ENCODE data around the gene MTLN.
"Not testable (repeated sequence)": the region's sequence is repeated elsewhere in the genome, so short reads cannot be mapped to it uniquely, and the experiment has no call there.

MTLN gene

GRCh38 chr2:110198016-110198415 lies 14.3 kb downstream of the MTLN start:
- DNase-seq (ENCODE audit: low read depth in 2 of 2) = no peak

DNA sequence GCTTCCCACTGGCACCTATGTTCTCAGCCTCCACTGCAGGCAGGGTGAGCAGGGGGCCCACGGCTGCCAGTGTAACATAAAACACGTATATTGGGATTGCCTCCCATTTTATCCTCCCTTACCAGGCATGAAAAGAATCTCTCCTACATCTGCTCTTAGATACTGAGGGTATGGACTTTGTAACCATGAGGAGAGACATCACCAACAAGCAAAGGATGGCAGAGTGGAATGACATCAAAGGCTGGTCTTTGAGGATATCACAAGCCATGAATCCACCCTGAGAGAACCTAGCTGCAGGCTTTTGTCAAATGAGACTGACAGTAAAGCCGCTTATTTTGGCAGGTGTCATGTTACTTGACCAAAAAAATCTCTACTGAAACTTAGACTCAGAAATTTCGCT lies 14.9 kb downstream of the MTLN start:
- no peak for DNase-seq (ENCODE audit: low read depth in 2 of 2)

- not testable (repeated sequence) for DNase-seq (ENCODE audit: low read depth in 2 of 2)
Measured at GRCh38 chr2:110190169-110190568, 22.2 kb downstream of the MTLN start.

- DNase-seq (ENCODE audit: low read depth in 2 of 2) = no peak
Measured at GRCh38 chr2:110182449-110182848, 29.9 kb downstream of the MTLN start.

GRCh38 chr2:110180036-110180435 lies 32.3 kb downstream of the MTLN start:
- DNase-seq (ENCODE audit: low read depth in 2 of 2) = no peak

GRCh38 chr2:110173523-110173922 lies 38.8 kb downstream of the MTLN start:
- no peak for DNase-seq (ENCODE audit: low read depth in 2 of 2)

- DNase-seq (ENCODE audit: low read depth in 2 of 2) = no peak
Measured at GRCh38 chr2:110172506-110172905, 39.8 kb downstream of the MTLN start.

DNA sequence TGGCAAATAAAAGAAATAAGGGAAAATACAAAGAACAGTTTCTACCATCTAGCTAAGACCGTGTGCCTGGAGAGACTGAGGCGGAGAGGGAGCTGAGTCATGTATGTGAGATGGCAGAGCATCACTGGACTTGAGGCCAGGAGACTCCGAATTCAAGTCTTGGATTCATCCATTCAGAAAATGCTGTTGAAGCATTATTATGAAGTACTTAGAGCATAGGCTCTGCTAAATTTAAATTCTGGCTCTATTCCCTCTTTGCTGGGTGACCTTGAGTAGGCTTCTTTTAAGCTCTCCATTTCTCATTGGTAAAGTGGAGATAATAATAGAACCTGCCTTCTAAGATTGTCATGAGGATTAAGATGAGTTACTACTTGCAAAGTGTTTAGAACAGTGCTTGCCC lies 42.2 kb downstream of the MTLN start:
- DNase-seq (ENCODE audit: low read depth in 2 of 2) = no peak

- no peak for DNase-seq (ENCODE audit: low read depth in 2 of 2)
Measured at GRCh38 chr2:110167326-110168000, 44.9 kb downstream of the MTLN start.

- no peak for DNase-seq (ENCODE audit: low read depth in 2 of 2)
Measured at GRCh38 chr2:110166266-110166665, 46.1 kb downstream of the MTLN start.

Measured in stimulated activated CD8-positive, alpha-beta memory T cell treated with anti-CD3 and anti-CD28 coated beads, Interleukin-15, amount 100 ng/mL, for 4 hours (primary cell).